ENCODE measurements around the gene PARP6.

- TF ChIP-seq CTCF (IDR thresholded peaks at IDR 0.05) (no peak), POLR2AphosphoS5 (IDR thresholded peaks at IDR 0.05) (no peak)
Measured at GRCh38 chr15:72289597-72290325, 17.4 kb upstream of the PARP6 start.

All from stomach (tissue), 4 donors.